Muscle of arm (tissue), 14 donors: ENCODE measurements around the gene DCST2. TPM values are rescaled to one million over a fixed set of nuclear protein-coding genes. Genes with fewer than 3 reads are reported as not detected.
A peak's percentile ranks its signal among the peaks of the same experiment; 100 is the strongest.

Experiments
- DNase-seq: peaks from one replicate; pipeline ENCODE4 v3.0.0-alpha.2; 2013
- long read RNA-seq, 11 donors: transcript quantifications; one replicate each; lab custom pipeline, GENCODE V29; 2026
- polyA plus RNA-seq, 12 donors: library from polyadenylated mRNA; unstranded; fragments of 120-200 nt; gene quantifications; one replicate each; pipeline ENCODE4 v1.2.1, GENCODE V29; 2013; ENCODE audit not compliant: insufficient read length in 12 of 12

Gene DCST2
- polyA plus RNA-seq = 1 to 10 TPM in 3 of 12 donors, under 1 TPM in 7, not detected in 2; 0.34 to 1.6 (median 0.57) TPM
- long read RNA-seq, donor 1 = 0 reads
- long read RNA-seq, donor 2, partial matches to known transcripts = 33 of 33 reads
- long read RNA-seq, donor 2, other reads (novel, unspliced or antisense) = 0 of 33 reads
- long read RNA-seq, donor 3 = 0 reads
- long read RNA-seq, donor 4 = 0 reads
- long read RNA-seq, donor 5 = 0 reads
- long read RNA-seq, donor 6 = 0 reads
- long read RNA-seq, donor 7 = 0 reads
- long read RNA-seq, donor 8, partial matches to known transcripts = 43 of 55 reads
- long read RNA-seq, donor 8, other reads (novel, unspliced or antisense) = 12 of 55 reads
- long read RNA-seq, donor 9 = 0 reads
- long read RNA-seq, donor 10 = 0 reads
- long read RNA-seq, donor 11 = 0 reads

DNA sequence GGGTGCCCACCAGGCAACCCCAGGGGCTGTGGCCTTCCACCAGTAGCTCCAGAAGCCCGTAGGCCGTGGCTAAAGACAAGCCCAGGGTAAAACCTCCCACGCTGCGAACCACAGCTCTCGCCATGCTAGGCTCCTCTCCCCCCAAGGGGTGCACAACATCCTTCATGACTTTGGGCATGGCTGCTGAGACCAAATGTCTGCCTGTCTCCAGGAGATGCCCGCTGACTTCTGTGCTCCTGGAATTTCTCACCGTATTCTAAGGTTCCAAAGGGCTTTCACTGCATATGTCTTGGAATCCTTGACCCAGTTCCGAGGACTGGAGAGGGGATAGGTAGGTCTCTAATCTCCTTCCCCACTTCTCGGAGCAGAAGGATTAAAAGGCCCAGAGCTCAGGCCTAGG lies at the start of gene DCST2, which contains the start of gene DCST1:
Gene DCST2, minus strand, starts transcription at position 258 of the 400 bp plus-strand sequence. Its CDS starts 80 bp downstream, at position 178.
Gene DCST1, plus strand, starts transcription at position 301 of the 400 bp plus-strand sequence. CDS start 213 bp downstream, outside the sequence.
- no peak for DNase-seq

DNA sequence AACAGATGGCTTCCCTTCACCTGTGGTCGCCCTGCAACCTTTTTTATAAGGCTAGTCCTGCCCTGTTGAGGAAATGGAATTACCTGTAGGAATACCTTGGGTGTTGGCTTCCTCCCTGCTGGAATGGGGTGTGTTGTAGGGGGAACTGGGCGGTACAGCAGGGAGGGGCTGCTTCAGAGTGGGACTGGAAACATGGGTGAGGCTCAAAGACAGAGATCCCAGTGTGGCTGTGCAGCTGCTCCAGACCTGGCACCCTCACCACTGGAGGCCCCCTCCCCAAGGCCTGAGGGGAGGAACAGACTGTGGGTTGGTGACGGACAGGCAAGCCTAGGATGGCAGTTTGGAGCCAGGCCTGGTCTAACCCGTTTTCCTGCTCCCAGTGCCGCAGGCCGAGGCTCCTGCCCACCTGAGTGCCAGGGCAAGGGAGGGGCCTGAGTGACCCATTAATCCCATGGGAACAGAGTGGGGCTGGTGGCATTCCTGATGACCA lies 49.5 kb upstream of the DCST2 start:
- no peak for DNase-seq

- no peak for DNase-seq
Measured at GRCh38 chr1:155082301-155083051, 48.9 kb upstream of the DCST2 start.

DNA sequence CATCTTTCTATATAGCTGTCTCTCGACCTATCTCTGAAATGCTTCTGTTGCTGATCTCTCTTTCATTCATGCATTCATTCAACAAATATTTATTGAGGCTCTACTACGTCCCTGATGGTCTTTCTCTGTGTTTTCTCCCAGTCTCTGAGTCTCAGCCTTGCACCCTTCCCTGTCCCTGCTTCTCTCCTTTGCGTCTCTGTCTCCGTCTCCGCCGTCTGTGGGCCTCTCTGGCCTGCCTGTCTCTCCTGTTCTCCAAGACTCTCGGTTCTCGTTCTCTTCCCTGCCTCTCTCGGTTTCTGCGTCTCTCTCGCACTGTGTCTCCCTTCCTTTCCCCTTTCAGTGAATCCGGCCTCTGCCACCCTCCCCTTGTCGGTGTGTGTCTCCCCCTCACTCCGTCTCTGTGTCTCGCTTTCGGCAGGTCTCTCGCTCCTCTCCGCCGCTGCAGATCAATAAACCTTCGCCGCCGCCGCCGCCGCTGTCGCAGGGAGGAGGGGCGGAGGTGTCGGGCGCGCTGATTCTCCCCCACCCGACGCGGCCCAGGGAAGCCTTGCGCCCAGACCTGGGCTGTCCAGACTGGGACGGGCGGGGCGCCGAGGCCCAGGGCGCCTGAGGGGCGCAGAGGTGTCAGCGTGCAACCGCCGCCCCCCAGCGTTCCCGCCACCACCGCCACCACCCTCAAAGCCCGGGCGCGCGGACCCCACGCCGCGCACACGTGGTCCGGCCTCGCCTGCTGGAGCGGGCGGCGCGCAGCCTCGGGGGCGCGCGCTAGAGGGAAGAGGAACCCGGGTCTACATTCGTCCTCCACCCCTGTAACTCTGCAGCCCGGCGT lies 48.1 kb upstream of the DCST2 start:
- no peak for DNase-seq

DNA sequence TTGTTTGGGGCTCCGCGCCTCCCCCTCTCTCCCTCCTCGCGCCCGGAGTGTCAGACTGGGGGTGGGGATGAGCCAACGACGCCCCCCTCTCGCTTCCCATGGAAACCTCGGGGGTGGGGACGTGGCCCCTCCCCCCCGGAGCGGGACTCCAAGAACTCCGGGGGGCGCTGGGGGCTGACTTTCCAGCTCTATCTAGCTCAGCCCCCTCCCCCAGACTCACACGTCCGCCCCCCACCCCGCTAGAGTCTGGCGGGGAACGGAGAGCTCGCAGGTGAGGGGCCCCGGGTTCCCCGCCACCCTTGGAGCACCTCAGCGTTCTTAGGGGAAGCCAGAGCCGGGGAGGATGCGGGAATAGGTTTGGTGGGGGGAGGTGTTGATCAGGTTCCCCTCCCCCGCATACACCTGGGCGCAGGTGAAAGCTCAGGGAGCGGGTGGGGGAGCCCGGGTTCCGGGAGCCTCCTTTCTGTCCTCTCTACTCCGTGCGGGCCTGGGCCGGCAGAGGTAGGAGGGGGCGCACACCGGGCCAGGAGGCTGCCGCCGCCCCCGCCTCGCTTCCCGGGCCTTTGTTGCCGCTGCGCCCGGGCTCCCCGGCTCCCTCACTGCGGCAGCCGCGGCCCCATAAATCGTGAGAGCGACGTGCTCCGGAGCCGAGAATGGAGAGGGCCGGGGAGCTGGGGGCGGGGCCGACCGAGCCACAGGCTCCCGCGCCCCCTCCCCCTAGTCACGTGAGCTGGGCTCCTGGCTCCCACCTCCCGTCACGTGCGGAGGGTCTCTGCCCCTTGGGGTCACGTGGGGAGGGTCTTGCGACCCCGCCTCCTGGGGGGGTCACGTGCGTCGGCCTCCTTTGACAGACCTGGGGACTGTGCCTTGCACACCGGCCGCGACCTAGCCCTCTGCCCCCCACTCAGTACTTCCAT lies 47.0 kb upstream of the DCST2 start:
- no peak for DNase-seq

DNA sequence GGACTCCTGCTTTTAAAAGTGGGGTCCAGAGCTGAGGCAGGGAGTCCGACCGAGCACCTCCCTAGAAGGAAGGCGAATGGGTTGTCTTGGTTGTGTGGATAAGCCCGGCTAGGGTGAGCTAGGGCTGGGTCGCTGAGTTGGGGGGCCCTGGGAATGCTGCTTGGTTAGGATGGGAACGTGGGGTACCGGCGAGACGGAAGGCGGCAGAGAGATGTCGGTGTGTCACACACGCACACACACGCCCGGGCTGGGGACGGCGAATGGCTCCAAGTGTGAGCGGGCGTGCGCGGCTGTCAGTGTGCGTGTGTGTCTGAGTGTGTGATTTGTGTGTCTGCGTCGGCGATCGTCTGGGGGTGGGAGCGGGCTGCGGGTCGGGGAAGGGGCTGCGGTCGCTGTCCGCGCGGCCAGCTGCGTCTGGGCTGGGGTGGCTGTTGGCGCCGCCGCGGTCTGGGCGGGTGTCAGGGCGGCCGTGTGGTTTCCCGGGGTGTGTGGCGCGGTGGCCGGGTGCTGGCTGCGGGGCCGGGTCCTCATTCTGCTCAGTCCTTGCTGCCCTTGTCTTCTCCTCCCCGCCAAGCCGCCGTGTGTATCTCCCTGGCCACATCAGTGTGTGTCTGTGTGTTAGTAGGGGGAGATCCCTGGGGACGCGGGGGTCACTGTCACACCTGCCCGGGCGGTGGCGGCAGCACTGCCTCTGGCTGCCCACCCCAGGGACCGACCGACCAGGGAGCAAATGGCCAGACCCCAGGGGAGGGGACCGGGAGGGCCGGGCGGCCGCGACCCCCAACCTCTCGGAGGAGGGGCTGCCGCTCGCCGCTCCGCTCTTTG lies 46.1 kb upstream of the DCST2 start:
- DNase-seq = no peak

GRCh38 chr1:155079210-155079486 lies 45.6 kb upstream of the DCST2 start:
- no peak for DNase-seq

- peak; percentile 65 for DNase-seq
Measured at GRCh38 chr1:155078469-155079209, 45.1 kb upstream of the DCST2 start, which contains the start of gene EFNA3. EFNA3 (plus strand) TSS chr1:155078837; CDS start chr1:155078942, 105 bp downstream.

- DNase-seq = no peak
Measured at GRCh38 chr1:155077758-155078445, 44.3 kb upstream of the DCST2 start.

DNA sequence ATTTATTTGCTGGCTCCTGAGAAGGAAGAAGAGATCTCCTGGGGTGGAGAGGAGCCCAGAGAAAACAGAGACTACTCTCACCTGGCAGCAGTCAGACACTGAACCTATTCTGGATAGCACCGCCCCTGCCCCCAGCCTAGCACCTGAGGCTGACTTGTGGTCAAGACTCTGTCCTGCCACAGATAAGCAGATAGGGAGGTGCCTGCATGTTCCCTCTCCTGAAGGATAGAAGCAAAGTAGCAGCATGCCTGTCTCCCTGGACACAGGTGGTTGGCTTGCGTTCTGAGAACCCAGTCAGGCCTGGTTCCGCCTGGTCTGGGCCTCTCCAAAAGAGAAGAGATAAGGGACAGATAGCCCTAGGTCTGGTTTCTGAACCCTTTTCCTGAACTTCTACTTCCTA lies 43.8 kb upstream of the DCST2 start:
- no peak for DNase-seq

DNA sequence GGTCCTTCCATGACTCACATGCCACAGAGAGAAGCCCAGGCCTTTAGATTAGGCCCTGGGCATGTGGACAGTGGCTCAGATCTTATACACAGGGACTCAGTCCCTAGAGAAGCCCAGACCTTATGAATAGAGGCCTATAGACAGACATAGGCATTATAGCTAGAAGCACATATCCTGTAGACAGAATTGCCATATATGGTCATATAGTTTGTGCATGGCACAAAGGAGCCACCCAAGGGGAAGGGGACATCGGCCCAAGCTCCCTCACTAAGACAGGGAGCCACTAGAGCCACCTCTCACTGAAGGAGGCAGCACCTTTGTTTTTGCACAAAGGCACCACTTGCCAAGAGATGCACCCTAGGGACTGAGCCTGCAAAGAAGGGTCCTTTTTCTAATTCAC lies 42.8 kb upstream of the DCST2 start:
- no peak for DNase-seq

DNA sequence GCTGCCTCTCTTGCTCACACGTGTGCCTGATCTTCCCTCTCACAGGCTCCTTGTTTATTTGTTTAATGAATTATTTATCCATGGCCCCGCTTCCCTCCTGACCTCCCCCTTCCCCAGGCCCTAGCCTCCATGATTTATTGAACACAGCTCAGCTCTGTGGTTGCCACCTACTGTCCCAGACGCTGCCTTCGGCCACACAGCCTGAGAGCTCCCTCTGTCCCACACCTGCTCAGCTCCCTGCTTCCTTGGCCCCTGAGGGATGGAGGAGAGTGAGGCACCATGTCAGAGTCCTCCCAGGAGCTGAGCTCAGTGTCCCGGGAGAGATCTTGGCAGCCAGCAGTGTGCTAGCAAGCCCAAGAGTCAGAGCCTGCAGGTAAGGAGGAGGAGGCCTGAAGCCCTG lies 42.0 kb upstream of the DCST2 start:
- DNase-seq = no peak

- DNase-seq = no peak
Measured at GRCh38 chr1:155073377-155074242, 40.0 kb upstream of the DCST2 start.

- DNase-seq = no peak
Measured at GRCh38 chr1:155072531-155073289, 39.1 kb upstream of the DCST2 start.

DNA sequence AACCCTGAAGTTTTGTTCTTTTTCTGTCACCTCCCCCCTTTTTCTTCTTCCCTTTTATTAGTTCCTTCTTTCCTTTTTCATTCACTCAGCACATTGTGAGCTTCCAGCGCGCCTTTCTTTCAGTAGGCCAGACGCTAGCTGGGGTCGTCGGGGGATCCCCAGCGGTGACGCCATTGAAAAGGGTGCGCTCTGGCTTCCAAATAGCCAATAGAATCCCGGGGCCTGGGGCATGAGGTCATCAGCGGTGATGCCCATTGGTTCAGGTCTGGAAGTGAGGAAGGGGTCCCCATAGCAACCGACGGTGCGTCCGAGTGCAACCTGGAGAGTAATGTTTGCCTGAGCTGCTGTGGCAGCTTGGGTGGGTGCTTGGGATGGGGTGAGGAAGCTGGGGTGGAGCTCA lies 38.1 kb upstream of the DCST2 start:
- DNase-seq = no peak

GRCh38 chr1:155070721-155071569 lies 37.4 kb upstream of the DCST2 start:
- peak; percentile 72 for DNase-seq
